ENCODE measurements around the gene ZMYND19.

ZMYND19 gene

GRCh38 chr9:137590469-137591383 lies at the start of gene ZMYND19 (continued):
- no peak for TF ChIP-seq ZSCAN18 (tag by site-specific recombination; IDR thresholded peaks at IDR 0.05)
- TF ChIP-seq ZNF747 (tag by site-specific recombination; IDR thresholded peaks at IDR 0.05), result no peak
- no peak for TF ChIP-seq ZBTB21 (tag by site-specific recombination; IDR thresholded peaks at IDR 0.05)
- no peak for TF ChIP-seq ZNF132 (tag by site-specific recombination; IDR thresholded peaks at IDR 0.05; ENCODE audit: borderline replicate concordance)
- TF ChIP-seq PRDM10 (tag by site-specific recombination; IDR thresholded peaks at IDR 0.05), result no peak
- peak; percentile 70; the same call in 1 of the 2 replicates for TF ChIP-seq ZBTB7A (tag by site-specific recombination; IDR thresholded peaks at IDR 0.05; ENCODE audit: low read depth)
- TF ChIP-seq ZNF433 (tag by site-specific recombination; IDR thresholded peaks at IDR 0.05; ENCODE audit: low read depth), result no peak
- TF ChIP-seq ZNF664 (tag by site-specific recombination; IDR thresholded peaks at IDR 0.05), result no peak
- no peak for TF ChIP-seq BCL11B (tag by site-specific recombination; IDR thresholded peaks at IDR 0.05; ENCODE audit: low read depth)
- peak; percentile 37; the same call in 1 of the 2 replicates for TF ChIP-seq INSM2 (tag by site-specific recombination; IDR thresholded peaks at IDR 0.05)
- no peak for TF ChIP-seq ZNF549 (tag by site-specific recombination; IDR thresholded peaks at IDR 0.05)
- no peak for TF ChIP-seq ZNF248 (tag by site-specific recombination; IDR thresholded peaks at IDR 0.05)
- TF ChIP-seq ZNF114 (tag by site-specific recombination; IDR thresholded peaks at IDR 0.05), result no peak
- TF ChIP-seq SP7 (tag by site-specific recombination; IDR thresholded peaks at IDR 0.05), result peak; percentile 60
- TF ChIP-seq ZNF362 (tag by site-specific recombination; IDR thresholded peaks at IDR 0.05), result 0 out of 2 replicates have a peak, but pooled peaks have one; percentile 42
- TF ChIP-seq ZNF146 (tag by site-specific recombination; IDR thresholded peaks at IDR 0.05), result no peak
- no peak for TF ChIP-seq ZNF654 (tag by site-specific recombination; IDR thresholded peaks at IDR 0.05; ENCODE audit: low read depth)
- no peak; the same call in 1 of the 2 replicates for TF ChIP-seq ZNF660 (tag by site-specific recombination; IDR thresholded peaks at IDR 0.05)
- TF ChIP-seq PBX3 (CRISPR knock-in tag; IDR thresholded peaks at IDR 0.05), result peak; percentile 54; the same call in 1 of the 2 replicates
- no peak for TF ChIP-seq ZNF274 (IDR thresholded peaks at IDR 0.05; ENCODE audit: low read length)
- no peak for TF ChIP-seq ZNF274 (tag by site-specific recombination; IDR thresholded peaks at IDR 0.05; ENCODE audit: borderline replicate concordance)
- TF ChIP-seq HOXD13 (CRISPR knock-in tag; IDR thresholded peaks at IDR 0.05; ENCODE audit: borderline replicate concordance), result no peak
- no peak for TF ChIP-seq ZNF621 (tag by site-specific recombination; IDR thresholded peaks at IDR 0.05)
- TF ChIP-seq ZNF600 (tag by site-specific recombination; IDR thresholded peaks at IDR 0.05), result peak; percentile 47; the same call in 1 of the 2 replicates
- no peak for TF ChIP-seq ZNF121 (tag by site-specific recombination; IDR thresholded peaks at IDR 0.05)
- no peak for TF ChIP-seq MEIS1 (CRISPR knock-in tag; IDR thresholded peaks at IDR 0.05; ENCODE audit: borderline replicate concordance)
- no peak for TF ChIP-seq ZNF529 (tag by site-specific recombination; IDR thresholded peaks at IDR 0.05; ENCODE audit: insufficient replicate concordance)
- TF ChIP-seq ELK4 (IDR thresholded peaks at IDR 0.05; ENCODE audit: borderline replicate concordance, low read depth, low read length), result no peak
- TF ChIP-seq ZNF175 (tag by site-specific recombination; IDR thresholded peaks at IDR 0.05), result no peak

All from HEK293 (cell line).